Nephron progenitor cell (in vitro differentiated cells): Measurements from ENCODE around the gene ZNF439.
"Not testable (repeated sequence)": the region's sequence is repeated elsewhere in the genome, so short reads cannot be mapped to it uniquely, and the experiment has no call there.

Experiments used
- DNase-seq: peaks from one replicate; pipeline ENCODE4 v3.0.0; 2021
- H3K27ac Mint-ChIP-seq: 2 replicates; pipeline ENCODE4 v1.8.0; 2021; ENCODE audit warnings: mild to moderate bottlenecking, moderate library complexity, mixed read lengths
- H3K27me3 Mint-ChIP-seq: 2 replicates; pipeline ENCODE4 v1.8.0; 2021; ENCODE audit warnings: mild to moderate bottlenecking, low read depth, mixed read lengths; ENCODE audit not compliant: poor library complexity
- H3K36me3 Mint-ChIP-seq: 2 replicates; pipeline ENCODE4 v1.8.0; 2021; ENCODE audit warnings: low read depth, mixed read lengths
- H3K4me1 Mint-ChIP-seq: 2 replicates; pipeline ENCODE4 v1.8.0; 2021; ENCODE audit warnings: mixed read lengths
- H3K4me3 Mint-ChIP-seq: 2 replicates; pipeline ENCODE4 v1.8.0; 2021; ENCODE audit warnings: mild to moderate bottlenecking, moderate library complexity, mixed read lengths
- H3K9me3 Mint-ChIP-seq: 2 replicates; pipeline ENCODE4 v1.8.0; 2021; ENCODE audit warnings: mild to moderate bottlenecking, moderate library complexity, mixed read lengths
- TF ChIP-seq, protein P1 (sequence below): fragments of 200-600 bp; sonication (generic); IDR thresholded peaks from 2 replicates; pipeline ENCODE4 v1.5.0; 2021; ENCODE audit warnings: antibody characterized with exemption

The ZNF439 gene

DNA sequence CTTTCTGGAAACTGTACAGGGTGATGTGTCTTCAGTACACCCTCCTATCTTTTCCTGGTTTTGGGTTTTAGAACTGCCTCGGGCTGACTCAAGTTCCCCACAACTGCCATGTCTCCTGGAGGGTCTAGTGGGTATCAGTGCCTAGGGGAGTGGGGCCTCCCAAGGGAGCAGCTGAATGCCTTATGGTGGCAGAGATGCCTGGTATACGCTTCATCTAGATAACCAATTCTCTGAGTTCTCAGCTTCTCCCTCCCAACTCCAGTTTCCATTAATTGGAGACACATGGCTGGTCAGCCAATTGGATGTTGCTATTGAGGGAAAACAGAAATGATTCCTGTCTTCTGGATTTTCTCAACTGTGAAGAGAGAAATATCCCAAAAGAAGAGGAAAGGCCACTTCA lies 12.8 kb downstream of the ZNF439 start:
- Mint-ChIP-seq H3K27ac (no peak overlapping the region), H3K36me3 (no peaks in the 10 kb centered on the region), H3K4me3 (no peak overlapping the region), H3K9me3 (peaks cover 76% of the 10 kb centered on the region), H3K4me1 (no peaks in the 10 kb centered on the region), H3K27me3 (no peaks in the 10 kb centered on the region)
- no peak for DNase-seq
- TF ChIP-seq, protein P1, sequence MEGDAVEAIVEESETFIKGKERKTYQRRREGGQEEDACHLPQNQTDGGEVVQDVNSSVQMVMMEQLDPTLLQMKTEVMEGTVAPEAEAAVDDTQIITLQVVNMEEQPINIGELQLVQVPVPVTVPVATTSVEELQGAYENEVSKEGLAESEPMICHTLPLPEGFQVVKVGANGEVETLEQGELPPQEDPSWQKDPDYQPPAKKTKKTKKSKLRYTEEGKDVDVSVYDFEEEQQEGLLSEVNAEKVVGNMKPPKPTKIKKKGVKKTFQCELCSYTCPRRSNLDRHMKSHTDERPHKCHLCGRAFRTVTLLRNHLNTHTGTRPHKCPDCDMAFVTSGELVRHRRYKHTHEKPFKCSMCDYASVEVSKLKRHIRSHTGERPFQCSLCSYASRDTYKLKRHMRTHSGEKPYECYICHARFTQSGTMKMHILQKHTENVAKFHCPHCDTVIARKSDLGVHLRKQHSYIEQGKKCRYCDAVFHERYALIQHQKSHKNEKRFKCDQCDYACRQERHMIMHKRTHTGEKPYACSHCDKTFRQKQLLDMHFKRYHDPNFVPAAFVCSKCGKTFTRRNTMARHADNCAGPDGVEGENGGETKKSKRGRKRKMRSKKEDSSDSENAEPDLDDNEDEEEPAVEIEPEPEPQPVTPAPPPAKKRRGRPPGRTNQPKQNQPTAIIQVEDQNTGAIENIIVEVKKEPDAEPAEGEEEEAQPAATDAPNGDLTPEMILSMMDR, result no peak

DNA sequence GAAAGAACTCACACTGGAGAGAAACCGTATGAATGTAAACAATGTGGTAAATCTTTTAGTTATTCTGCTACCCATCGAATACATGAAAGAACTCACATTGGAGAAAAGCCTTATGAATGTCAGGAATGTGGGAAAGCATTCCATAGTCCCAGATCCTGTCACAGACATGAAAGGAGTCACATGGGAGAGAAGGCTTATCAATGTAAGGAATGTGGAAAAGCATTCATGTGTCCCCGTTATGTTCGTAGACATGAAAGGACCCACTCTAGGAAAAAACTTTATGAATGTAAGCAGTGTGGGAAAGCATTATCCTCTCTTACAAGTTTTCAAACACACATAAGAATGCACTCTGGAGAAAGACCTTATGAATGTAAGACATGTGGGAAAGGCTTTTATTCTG lies 19.2 kb downstream of the ZNF439 start:
- H3K36me3 Mint-ChIP-seq, result peaks cover 21% of the 10 kb centered on the region
- H3K4me1 Mint-ChIP-seq, result not testable (repeated sequence)
- peaks cover 91% of the 10 kb centered on the region for H3K9me3 Mint-ChIP-seq

DNA sequence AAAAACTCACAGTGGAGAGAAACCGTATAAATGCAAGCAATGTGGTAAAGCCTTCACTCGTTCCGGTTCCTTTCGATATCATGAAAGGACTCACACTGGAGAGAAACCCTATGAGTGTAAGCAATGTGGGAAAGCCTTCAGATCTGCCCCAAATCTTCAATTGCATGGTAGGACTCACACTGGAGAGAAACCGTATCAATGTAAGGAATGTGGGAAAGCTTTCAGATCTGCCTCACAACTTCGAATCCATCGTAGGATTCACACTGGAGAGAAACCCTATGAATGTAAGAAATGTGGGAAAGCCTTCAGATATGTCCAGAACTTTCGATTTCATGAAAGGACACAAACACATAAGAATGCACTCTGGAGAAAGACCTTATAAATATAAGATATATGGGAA lies 19.7 kb downstream of the ZNF439 start:
- H3K27me3 Mint-ChIP-seq, result peaks cover 5% of the 10 kb centered on the region

More for the DNA sequence above, 19.2 kb downstream of the ZNF439 start:
- not testable (repeated sequence) for H3K4me3 Mint-ChIP-seq, H3K27ac Mint-ChIP-seq, DNase-seq, H3K27me3 Mint-ChIP-seq

DNA sequence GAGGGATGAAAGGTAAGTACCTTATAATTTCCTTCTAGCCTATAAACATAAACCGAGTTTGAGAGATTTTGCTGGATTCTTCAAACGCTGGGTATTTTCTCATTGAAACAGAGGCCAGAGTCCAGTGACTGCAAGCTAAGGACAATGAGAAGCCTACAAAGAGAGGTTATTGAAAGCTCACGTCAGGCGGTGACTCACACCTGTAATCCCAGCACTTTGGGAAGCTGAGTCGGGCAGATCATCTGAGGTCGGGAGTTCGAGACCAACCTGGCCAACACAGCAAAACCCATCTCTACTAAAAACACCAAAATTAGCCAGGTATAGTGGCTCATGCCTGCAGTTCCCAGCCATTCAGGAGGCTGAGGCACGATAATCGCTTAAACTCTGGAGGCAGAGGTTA lies 24.1 kb downstream of the ZNF439 start:
- H3K27ac Mint-ChIP-seq, result no peak overlapping the region
- no peaks in the 10 kb centered on the region for H3K4me1 Mint-ChIP-seq
- peaks cover 10% of the 10 kb centered on the region for H3K27me3 Mint-ChIP-seq
- TF ChIP-seq, protein P1, result no peak
- no peak for DNase-seq
- H3K36me3 Mint-ChIP-seq, result peaks cover 16% of the 10 kb centered on the region
- H3K4me3 Mint-ChIP-seq, result no peak overlapping the region
- peaks cover 46% of the 10 kb centered on the region for H3K9me3 Mint-ChIP-seq

More for the DNA sequence above, 19.7 kb downstream of the ZNF439 start:
- no peaks in the 10 kb centered on the region for H3K4me1 Mint-ChIP-seq
- H3K36me3 Mint-ChIP-seq, result peaks cover 21% of the 10 kb centered on the region
- H3K27ac Mint-ChIP-seq, result no peak overlapping the region
- DNase-seq, result no peak
- no peak overlapping the region for H3K4me3 Mint-ChIP-seq
- TF ChIP-seq, protein P1, result no peak
- H3K9me3 Mint-ChIP-seq, result peaks cover 87% of the 10 kb centered on the region

DNA sequence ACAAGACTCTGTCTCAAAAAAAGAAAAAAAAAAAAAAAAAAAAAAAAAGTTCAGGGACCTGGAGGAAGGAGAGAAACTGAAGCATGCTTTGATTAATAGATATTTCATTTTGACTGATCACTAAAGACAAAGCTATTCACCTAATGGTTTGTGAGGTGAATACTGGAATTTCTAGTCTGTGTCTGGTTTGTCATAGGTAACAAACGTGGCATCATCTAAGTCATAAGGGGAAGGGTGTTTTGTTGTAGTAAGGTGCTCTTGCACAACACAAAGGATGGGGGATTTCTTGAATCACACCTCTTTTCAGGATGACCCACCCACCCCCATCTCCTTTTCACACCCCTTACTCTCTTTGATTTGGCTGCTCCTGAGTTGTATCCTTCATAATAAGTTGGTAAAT lies 25.2 kb downstream of the ZNF439 start:
- Mint-ChIP-seq H3K4me1 (no peaks in the 10 kb centered on the region), H3K9me3 (peaks cover 35% of the 10 kb centered on the region), H3K4me3 (no peak overlapping the region), H3K36me3 (peaks cover 5% of the 10 kb centered on the region), H3K27ac (no peak overlapping the region), H3K27me3 (peaks cover 10% of the 10 kb centered on the region)
- TF ChIP-seq, protein P1, result no peak
- DNase-seq, result no peak

DNA sequence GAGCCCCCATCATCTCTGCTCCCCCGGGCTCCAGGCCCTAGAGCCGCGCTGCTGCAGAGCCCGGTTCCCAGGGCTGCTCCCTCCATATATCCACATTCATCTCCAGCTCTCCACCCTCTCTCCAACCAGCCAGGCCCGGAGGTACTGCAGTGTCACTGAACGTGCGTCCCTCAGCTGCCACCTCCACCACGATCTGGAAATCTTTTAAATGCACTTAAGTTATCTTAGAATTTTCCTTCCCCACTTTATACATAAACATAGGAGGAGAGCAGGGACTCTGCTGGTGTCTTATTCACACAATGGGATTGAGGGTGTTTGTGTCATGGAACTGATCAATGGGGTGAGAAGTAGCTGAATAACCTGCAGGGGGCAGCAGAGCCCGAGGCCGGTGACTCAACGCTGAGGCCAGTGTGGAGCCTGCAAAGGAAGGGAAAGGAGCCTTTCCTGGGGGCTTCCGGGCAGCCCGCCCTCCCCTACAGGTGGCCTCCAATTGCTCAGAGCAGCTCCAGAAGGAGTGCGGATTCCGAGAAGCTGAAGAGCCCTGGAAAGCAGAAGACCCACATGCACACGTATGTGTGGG lies 31.3 kb downstream of the ZNF439 start:
- H3K27me3 Mint-ChIP-seq, result peaks cover 18% of the 10 kb centered on the region
- H3K4me3 Mint-ChIP-seq, H3K4me1 Mint-ChIP-seq, H3K27ac Mint-ChIP-seq, H3K36me3 Mint-ChIP-seq: not testable (repeated sequence)
- peak; percentile 54 for DNase-seq
- H3K9me3 Mint-ChIP-seq, result peaks cover 19% of the 10 kb centered on the region
- TF ChIP-seq, protein P1, result peak; percentile 35
